Cardiac ventricle fibroblast (primary cell): ENCODE measurements around the gene TPSG1. TPM values are rescaled to one million over a fixed set of nuclear protein-coding genes. Genes with fewer than 3 reads are reported as not detected.

ENCODE experiments used
- total RNA-seq: library from RNA; depleted of rRNA; stranded (reverse); fragments of >200 nt; gene quantifications from 2 replicates; pipeline ENCODE4 v1.2.3, GENCODE V29; 2015

The TPSG1 gene
- 0.15 TPM in 1 of 2 replicates, not detected in the other for total RNA-seq

DNA sequence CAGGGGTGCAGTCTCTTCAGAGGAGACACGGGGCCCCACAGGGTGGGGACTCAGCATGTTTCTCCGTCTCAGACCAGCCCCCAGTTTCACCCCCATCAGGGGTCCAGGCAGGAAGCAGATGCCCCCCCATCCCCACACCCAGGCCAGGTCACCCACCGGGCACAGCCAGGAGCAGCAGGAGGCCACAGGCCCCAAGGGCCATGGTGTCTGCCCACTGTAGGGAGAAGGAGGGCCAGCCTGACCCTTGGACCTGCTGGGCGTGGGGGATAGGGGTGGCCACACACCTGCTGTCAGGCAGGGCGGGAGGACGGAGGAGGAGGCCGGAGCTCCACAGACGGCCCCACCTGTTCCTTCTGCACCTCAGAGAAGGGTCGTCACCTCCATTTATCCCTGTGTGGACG lies at the start of gene TPSG1:
TSS of gene TPSG1 (minus strand) at position 218 of the 401 bp plus-strand sequence. CDS start at position 202, 16 bp downstream.

DNA sequence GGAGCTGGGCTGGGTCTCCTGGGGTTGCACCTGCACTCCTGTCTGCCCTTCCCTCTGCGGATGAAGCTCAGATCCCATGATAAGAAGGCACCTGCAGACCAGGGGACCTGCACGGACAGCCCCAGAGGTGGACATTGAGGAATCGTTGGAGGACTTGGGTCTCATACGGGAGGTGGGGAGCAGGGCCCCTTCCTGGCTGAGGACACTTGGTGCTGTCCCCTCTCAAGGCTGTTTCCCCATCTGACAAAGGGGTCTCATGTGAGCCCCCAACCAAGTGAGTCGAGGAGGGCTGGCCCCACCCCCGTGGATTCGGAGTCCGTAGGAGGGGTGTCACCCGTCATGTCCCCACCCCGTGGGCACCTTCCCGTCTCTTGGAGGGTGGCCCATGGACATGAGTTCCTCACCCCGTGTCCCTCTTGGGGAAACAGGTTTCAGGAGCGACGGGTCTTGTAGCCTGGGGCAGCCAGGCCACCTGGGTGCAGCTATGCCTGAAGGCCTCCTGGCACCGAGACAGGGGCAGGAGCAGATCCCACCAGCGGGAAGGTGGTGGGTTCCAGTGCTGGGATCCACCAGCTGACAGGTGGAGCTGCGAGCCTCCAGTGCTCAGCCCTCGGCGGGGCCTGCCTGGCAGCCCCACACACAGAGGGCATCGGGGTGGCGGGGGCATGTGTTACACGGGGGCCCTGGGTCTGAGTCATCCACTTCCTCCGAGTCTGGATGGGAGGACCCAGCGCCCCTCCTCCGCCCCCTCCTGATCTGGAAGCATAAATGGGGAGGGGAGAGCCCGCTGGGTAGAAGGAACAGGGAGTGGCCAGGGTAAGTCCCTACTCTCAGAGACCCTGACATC lies 30.4 kb upstream of the TPSG1 start, which contains the start of gene TPSD1:
TSS of gene TPSD1 (plus strand) at position 794 of the 847 bp plus-strand sequence. CDS start 212 bp downstream, outside the sequence.

DNA sequence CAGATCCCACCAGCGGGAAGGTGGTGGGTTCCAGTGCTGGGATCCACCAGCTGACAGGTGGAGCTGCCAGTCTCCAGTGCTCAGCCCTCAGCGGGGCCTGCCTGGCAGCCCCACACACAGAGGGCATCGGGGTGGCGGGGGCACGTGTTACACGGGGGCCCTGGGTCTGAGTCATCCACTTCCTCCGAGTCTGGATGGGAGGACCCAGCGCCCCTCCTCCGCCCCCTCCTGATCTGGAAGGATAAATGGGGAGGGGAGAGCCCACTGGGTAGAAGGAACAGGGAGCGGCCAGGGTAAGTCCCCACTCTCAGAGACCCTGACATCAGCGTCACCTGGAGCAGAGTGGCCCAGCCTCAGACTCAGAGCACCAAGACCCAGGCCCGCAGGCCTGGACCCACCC lies 15.4 kb upstream of the TPSG1 start, which contains the start of gene TPSAB1:
TSS of gene TPSAB1 (plus strand) at position 270 of the 400 bp plus-strand sequence. CDS start 234 bp downstream, outside the sequence.

DNA sequence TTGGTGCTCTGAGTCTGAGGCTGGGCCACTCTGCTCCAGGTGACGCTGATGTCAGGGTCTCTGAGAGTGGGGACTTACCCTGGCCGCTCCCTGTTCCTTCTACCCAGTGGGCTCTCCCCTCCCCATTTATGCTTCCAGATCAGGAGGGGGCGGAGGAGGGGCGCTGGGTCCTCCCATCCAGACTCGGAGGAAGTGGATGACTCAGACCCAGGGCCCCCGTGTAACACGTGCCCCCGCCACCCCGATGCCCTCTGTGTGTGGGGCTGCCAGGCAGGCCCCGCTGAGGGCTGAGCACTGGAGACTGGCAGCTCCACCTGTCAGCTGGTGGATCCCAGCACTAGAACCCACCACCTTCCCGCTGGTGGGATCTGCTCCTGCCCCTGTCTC lies 5.0 kb upstream of the TPSG1 start, which contains the start of gene TPSB2:
TSS of gene TPSB2 (minus strand) at position 101 of the 387 bp plus-strand sequence. CDS start 233 bp downstream, outside the sequence.

Other genes starting within 250 kb of the TPSG1 start
- 1.1 and 1.4 TPM in 2 replicates for gene SOX8, start 243.5 kb downstream of the TPSG1 start, total RNA-seq
- not detected in 2 replicates for gene SSTR5, start 152.5 kb downstream of the TPSG1 start, total RNA-seq
- not detected in 2 replicates for gene C1QTNF8, start 129.0 kb downstream of the TPSG1 start, total RNA-seq
- 1.6 and 3.3 TPM in 2 replicates for gene CACNA1H, start 72.2 kb downstream of the TPSG1 start, total RNA-seq
- gene TPSB2, start 4.9 kb upstream of the TPSG1 start, total RNA-seq = not detected in 2 replicates
- not detected in 2 replicates for gene TPSAB1, start 15.4 kb upstream of the TPSG1 start, total RNA-seq
- not detected in 2 replicates for gene TPSD1, start 30.8 kb upstream of the TPSG1 start, total RNA-seq
- gene UBE2I, start 84.4 kb upstream of the TPSG1 start, total RNA-seq = 66.5 and 79.5 TPM in 2 replicates
- gene BAIAP3, start 108.4 kb upstream of the TPSG1 start, total RNA-seq = 0.15 and 0.37 TPM in 2 replicates
- gene TSR3, start 126.6 kb upstream of the TPSG1 start, total RNA-seq = 77.4 and 85.3 TPM in 2 replicates
- gene GNPTG, start 126.7 kb upstream of the TPSG1 start, total RNA-seq = 68.6 and 69.3 TPM in 2 replicates
- gene UNKL, start 189.4 kb upstream of the TPSG1 start, total RNA-seq = 18.3 and 25.6 TPM in 2 replicates
- gene UQCC4, start 195.5 kb upstream of the TPSG1 start, total RNA-seq = 9.3 and 10.5 TPM in 2 replicates
- not detected in 2 replicates for gene PERCC1, start 205.8 kb upstream of the TPSG1 start, total RNA-seq
- gene CCDC154, start 219.3 kb upstream of the TPSG1 start, total RNA-seq = 0.39 TPM in 1 of 2 replicates, not detected in the other
- gene CLCN7, start 249.8 kb upstream of the TPSG1 start, total RNA-seq = 44.9 and 50.0 TPM in 2 replicates